HFF-Myc (cell line): ENCODE data around the gene AWAT2.

Experiments used
- DNase-seq: peaks from one replicate; pipeline ENCODE4 v3.0.0-alpha.2; 2011; ENCODE audit warnings: low read depth; ENCODE audit errors: extremely low read depth
- H3K4me3 ChIP-seq: replicated peaks from 2 replicates; pipeline ENCODE4 v1.5.1; 2011; ENCODE audit warnings: low read depth, mild to moderate bottlenecking, control low read depth, low read length
- TF ChIP-seq, protein P1 (sequence below): IDR thresholded peaks from 2 replicates; pipeline ENCODE4 v1.5.1; 2012; ENCODE audit warnings: mild to moderate bottlenecking, low read depth, low read length, control low read depth; ENCODE audit errors: missing control alignments

AWAT2 gene

DNA sequence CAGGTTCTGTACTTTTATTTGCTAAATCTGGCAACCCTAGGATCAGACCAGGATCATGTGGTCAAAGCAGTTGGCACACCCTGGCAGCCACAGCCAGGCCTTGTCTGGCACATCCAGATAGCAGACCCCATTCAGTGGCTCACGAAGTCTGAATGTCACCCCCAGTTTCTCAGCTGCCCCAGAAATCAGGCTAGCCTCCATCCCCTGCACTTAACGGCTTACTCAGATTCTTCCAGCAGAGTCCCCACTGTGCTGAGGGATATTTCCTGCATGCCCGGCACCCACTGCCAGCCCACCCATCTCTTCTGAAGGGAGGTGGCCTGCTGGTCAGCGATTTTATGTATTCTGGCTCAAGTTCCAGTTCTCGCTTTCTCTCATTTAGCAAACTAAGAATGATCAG lies 4.7 kb upstream of the AWAT2 start:
- DNase-seq, result no peak
- no peak overlapping the region for H3K4me3 ChIP-seq
- TF ChIP-seq, protein P1, sequence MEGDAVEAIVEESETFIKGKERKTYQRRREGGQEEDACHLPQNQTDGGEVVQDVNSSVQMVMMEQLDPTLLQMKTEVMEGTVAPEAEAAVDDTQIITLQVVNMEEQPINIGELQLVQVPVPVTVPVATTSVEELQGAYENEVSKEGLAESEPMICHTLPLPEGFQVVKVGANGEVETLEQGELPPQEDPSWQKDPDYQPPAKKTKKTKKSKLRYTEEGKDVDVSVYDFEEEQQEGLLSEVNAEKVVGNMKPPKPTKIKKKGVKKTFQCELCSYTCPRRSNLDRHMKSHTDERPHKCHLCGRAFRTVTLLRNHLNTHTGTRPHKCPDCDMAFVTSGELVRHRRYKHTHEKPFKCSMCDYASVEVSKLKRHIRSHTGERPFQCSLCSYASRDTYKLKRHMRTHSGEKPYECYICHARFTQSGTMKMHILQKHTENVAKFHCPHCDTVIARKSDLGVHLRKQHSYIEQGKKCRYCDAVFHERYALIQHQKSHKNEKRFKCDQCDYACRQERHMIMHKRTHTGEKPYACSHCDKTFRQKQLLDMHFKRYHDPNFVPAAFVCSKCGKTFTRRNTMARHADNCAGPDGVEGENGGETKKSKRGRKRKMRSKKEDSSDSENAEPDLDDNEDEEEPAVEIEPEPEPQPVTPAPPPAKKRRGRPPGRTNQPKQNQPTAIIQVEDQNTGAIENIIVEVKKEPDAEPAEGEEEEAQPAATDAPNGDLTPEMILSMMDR, result no peak

DNA sequence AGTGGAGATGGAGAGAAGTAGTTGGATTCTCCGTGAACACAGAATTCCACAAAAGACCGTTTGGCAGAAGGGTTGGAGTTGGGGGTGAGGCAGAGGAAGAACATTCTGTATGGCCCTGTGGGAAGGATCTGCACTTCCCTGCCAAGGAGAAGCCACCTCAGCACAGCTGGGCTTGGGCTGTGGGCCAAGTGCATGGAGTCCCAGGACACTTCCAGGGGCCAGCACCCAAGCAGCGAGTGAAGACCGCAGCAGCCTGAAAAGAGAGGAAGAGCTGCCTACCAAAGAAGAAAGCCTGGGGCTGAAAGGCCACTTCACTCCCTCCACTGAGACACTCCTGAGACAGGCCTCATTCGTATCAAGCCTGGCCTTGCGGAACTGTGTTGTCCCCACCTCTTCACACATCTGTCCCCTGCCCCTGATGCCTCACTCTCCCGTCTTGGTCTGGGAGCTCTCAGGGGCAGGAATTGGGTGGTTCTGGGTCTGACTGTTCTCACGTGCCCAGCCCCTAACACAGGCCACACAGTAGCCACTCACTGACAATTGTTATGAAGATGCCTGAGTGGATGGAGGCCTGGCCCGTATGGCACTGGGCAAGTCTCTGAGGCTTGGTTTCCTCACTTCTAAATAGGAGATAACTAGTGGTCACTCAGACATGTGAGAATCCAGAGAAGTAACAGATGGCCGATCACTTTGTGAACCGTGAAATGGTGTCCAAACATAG lies 3.3 kb upstream of the AWAT2 start:
- DNase-seq, result no peak
- no peak overlapping the region for H3K4me3 ChIP-seq
- TF ChIP-seq, protein P1, result no peak

DNA sequence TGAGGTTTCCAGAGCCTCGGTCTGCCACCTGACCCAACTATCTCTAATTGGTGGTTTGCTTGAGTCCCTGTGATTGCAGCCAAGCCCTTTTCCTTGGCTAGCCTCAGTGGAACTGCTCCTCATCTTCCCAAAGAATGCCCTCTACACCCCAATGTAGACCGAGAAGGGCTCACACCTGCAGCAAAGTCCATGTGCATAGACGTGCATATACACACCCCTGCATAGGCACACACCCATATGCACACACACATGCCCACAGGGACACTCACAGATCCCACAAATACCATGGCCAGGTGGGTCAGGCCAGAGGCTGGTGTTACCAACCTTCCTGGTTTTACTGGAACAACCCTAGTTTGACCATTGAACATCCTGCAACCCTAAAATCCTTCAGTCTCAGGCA lies 332 bp downstream of the AWAT2 start:
- no peak for DNase-seq
- TF ChIP-seq, protein P1, result no peak
- no peak overlapping the region for H3K4me3 ChIP-seq

DNA sequence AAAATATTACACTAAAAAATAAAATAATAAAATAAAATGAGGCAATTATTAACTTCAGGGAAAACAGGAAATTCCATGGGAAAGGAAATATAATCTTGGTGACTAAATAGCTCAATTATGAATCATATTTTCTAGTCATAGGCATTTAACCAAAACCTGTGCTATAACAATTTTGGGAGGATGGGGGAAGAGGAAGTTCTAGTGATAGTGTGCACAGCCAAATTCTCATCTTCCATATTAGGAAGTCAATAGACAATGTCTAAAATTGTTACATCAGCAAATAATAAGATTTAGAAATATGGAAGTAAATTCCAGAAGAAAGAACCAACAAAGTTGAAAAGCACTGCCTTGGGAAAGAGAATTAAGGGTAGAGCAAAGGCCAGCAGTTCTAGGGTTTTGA lies 2.8 kb downstream of the AWAT2 start:
- TF ChIP-seq, protein P1, result no peak
- no peak for DNase-seq
- H3K4me3 ChIP-seq, result no peak overlapping the region

DNA sequence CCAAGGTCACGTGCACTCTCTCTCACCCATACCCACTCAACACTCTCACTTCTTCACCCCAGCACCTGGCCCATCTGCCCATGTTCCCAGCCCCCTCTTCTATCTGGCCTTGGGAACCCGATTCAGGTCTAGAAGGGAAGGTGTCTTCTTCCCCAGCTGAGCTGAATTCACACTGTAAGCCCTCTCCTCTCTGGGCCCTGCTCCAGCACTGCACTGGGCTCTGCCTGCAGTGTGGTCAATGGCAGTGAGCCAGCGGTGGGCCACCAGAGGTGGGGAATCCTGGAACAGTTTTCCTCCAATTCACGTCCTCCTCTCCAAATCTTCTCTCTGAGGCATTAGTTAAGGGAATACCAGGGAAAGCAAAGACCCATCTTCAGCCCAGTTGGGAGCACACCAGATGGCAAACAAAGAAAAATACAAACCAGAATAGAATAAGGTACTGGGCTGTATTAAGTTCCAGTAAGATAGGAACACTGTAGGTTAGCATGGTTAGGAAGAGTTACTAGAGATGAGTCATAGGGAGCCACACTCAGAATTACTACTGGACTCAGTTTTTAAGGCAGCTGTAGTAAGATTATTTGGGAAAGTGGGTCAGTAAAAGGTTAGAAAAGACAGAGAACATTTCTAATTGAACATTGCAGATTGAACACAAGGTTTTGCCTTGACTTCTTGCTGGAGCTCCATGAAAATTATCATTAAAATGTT lies 5.0 kb downstream of the AWAT2 start:
- no peak overlapping the region for H3K4me3 ChIP-seq
- TF ChIP-seq, protein P1, result no peak
- no peak for DNase-seq

DNA sequence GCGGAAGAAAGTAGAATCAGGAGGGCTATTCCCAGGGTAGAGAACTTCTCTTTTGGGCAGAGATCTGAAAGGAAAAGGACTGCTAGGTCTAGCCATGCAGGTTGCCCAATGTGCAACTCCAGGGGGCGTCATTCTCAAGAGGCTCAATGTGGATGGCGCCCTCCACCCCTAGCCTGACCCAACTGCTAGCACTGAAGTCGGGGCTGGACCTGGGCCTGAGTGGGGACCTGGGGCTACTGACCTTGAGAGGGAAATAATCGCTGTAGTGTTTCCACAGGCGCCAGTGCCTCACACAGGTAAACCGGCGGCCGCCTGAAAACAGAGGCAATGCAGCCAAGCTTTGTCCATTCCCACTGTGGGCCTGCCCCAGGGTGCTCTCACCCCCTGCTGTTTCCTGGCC lies 6.1 kb downstream of the AWAT2 start:
- H3K4me3 ChIP-seq, result no peak overlapping the region
- TF ChIP-seq, protein P1, result no peak
- DNase-seq, result no peak
